HG03460 (cell line): ENCODE results near the gene CCDC141.
"Not testable (repeated sequence)": the region's sequence is repeated elsewhere in the genome, so short reads cannot be mapped to it uniquely, and the experiment has no call there.

ENCODE experiments used
- ATAC-seq: cut with Tn5 transposase; IDR thresholded peaks from one replicate; pipeline ENCODE4 v1.9.1; 2021; ENCODE audit not compliant: unreplicated experiment

Gene CCDC141

GRCh38 chr2:179037807-179038206, 12.1 kb downstream of the CCDC141 start:
- no peak for ATAC-seq

GRCh38 chr2:179036353-179036905, 13.5 kb downstream of the CCDC141 start:
- no peak for ATAC-seq

- ATAC-seq: peak; percentile 98
These were observed 18.1 kb downstream of the CCDC141 start for GRCh38 chr2:179031731-179032408.

- ATAC-seq: no peak
These were observed 25.5 kb downstream of the CCDC141 start for GRCh38 chr2:179024445-179024844.

- ATAC-seq: no peak
These were observed 27.3 kb downstream of the CCDC141 start for GRCh38 chr2:179022685-179023084.

GRCh38 chr2:179021258-179021657, 28.7 kb downstream of the CCDC141 start:
- ATAC-seq: peak; percentile 75

- peak; percentile 53 for ATAC-seq
These were observed 29.7 kb downstream of the CCDC141 start for GRCh38 chr2:179020156-179020750.

- ATAC-seq: no peak
These were observed 30.7 kb downstream of the CCDC141 start for GRCh38 chr2:179019260-179019659.

GRCh38 chr2:179017773-179018357, 32.1 kb downstream of the CCDC141 start:
- no peak for ATAC-seq

GRCh38 chr2:179014189-179014588, 35.7 kb downstream of the CCDC141 start:
- not testable (repeated sequence) for ATAC-seq

- no peak for ATAC-seq
These were observed 44.0 kb downstream of the CCDC141 start for GRCh38 chr2:179005976-179006375.

- ATAC-seq: no peak
These were observed 50.5 kb downstream of the CCDC141 start for GRCh38 chr2:178999476-178999875.

GRCh38 chr2:178998539-178998938, 51.4 kb downstream of the CCDC141 start:
- ATAC-seq: no peak

GRCh38 chr2:178997477-178997876, 52.5 kb downstream of the CCDC141 start:
- ATAC-seq: no peak

GRCh38 chr2:178997067-178997466, 52.9 kb downstream of the CCDC141 start:
- no peak for ATAC-seq

- no peak for ATAC-seq
These were observed 55.7 kb downstream of the CCDC141 start for GRCh38 chr2:178994264-178994663.

GRCh38 chr2:178993788-178994187, 56.1 kb downstream of the CCDC141 start:
- ATAC-seq: no peak

GRCh38 chr2:178992719-178993118, 57.2 kb downstream of the CCDC141 start:
- not testable (repeated sequence) for ATAC-seq

- ATAC-seq: peak; percentile 78
These were observed 59.2 kb downstream of the CCDC141 start for GRCh38 chr2:178990533-178991241.

GRCh38 chr2:178989424-178989823, 60.5 kb downstream of the CCDC141 start:
- not testable (repeated sequence) for ATAC-seq

GRCh38 chr2:178982652-178983051, 67.3 kb downstream of the CCDC141 start:
- ATAC-seq: not testable (repeated sequence)
